ENCODE results near the gene EVPLL.
"Not testable (repeated sequence)": the region's sequence is repeated elsewhere in the genome, so short reads cannot be mapped to it uniquely, and the experiment has no call there.

Gene EVPLL

DNA sequence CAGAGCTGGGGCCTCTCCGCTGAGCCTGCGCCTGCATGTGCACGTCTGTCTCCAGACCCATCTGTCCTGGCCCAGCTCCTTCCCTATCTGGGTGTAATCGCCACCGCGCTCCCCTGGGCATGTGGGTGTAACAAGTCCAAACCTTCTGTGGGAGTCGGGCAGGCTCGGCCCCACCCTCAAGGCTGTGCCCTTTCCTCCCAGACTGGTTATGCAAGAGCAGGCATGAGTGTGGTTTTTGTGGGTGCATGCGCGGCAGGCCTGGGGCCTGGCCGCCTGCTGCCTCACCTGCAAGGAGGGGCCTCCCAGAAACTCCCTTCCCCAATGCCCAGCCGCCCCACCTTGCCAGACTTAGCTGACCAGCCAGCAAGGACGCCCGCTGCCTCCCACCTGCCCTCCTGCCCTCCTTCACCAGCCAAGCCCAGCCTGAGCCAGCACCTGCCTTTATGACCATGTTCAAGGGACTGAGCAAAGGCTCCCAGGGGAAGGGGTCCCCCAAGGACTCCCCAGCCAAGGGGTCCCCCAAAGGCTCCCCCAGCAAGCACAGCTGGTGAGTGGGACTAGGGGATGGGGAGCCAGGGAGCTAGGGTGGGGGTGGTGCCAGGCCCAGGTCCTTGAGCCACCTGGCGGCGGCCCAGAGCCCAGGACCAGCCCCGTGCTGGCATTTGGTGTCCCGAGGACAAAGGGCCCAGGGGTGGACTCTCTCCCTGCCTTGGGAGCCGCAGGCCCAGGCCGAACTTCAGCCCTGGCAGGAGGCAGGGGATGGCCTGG is at the start of gene EVPLL:
Gene EVPLL, plus strand, starts transcription at position 342 of the 768 bp plus-strand sequence. CDS start 3,160 bp downstream, outside the sequence.
- no peak for DNase-seq (ENCODE audit: low read depth)

DNA sequence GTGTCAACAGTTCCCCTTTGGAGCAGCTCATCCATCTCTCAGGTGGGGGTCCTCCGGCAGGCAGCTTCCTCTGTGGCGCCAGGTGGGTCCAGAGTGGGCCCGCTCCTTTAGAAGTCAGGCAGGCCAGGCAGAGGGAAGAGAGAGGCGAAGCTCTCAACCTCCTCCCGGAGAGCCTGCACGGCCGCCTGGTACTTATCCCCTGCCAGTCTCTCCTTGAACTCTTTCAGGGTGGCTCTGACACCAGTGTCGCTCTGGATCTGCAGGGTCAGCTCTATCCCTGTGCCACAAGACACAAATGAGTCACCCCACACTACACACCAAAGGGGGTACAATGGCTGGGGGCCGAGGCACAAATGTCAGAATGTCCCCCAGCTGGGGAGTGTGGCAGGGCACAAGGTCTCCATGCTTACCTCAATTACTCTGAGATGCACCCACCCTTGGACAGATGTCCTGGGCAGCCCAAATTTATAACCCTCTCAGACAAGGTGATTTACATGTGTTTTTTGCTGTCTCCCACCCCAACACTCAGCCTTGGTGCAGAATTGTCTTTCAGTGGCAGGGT is 48.9 kb upstream of the EVPLL start:
- no peak for DNase-seq (ENCODE audit: low read depth)

- DNase-seq (ENCODE audit: low read depth) = no peak
Observed at GRCh38 chr17:18331879-18332278, 45.7 kb upstream of the EVPLL start.

DNA sequence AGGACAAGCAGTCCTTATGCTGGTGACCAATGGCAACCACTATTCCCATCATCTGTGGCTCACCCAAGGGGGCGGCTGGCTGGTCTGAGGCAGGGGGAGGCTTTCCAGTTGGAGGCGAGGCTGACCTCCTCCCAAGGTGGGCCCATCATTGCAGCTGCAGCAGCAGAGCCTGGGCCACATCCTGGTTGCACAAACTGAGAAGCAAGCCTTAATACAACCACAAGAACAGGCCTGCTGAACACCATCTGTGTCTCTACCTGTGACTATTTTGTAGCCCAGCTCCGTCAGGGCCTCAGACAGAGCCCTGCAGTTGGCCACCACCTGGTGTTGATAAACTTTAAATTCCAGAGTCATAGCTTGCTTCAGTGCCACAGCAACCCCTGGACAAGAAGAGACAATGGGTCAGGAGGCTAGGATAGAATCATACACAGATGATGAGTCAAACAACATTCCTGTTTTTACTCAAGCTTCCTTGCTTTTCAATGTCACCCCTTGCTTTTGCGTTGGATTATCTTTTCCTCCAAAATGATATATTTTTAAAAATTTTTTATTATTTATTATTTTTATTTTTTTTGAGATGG is 44.6 kb upstream of the EVPLL start:
- DNase-seq (ENCODE audit: low read depth) = no peak

GRCh38 chr17:18338158-18338557 is 39.4 kb upstream of the EVPLL start:
- DNase-seq (ENCODE audit: low read depth) = not testable (repeated sequence)

GRCh38 chr17:18339933-18340332 is 37.6 kb upstream of the EVPLL start:
- DNase-seq (ENCODE audit: low read depth) = no peak

DNA sequence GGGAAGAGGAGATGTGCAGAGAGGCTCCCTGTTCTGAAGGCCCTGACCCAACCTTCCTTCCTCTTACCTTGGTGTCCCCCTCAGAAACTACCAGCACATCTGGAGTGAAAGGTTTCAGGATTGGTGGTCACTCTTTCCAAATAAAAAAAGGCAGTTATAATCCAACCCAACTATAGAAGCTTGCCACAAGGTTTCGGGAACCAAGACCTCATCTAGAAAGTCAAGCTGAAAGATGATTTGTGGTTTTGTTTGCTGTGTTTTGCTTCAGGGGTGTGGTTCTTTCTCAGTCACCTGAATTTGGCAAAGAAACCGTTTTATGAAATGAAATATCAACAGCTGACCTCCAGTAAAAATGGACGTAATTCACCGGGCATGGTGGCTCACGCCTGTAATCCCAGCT is 33.6 kb upstream of the EVPLL start:
- no peak for DNase-seq (ENCODE audit: low read depth)

GRCh38 chr17:18353541-18353940 is 24.0 kb upstream of the EVPLL start:
- DNase-seq (ENCODE audit: low read depth) = no peak

DNA sequence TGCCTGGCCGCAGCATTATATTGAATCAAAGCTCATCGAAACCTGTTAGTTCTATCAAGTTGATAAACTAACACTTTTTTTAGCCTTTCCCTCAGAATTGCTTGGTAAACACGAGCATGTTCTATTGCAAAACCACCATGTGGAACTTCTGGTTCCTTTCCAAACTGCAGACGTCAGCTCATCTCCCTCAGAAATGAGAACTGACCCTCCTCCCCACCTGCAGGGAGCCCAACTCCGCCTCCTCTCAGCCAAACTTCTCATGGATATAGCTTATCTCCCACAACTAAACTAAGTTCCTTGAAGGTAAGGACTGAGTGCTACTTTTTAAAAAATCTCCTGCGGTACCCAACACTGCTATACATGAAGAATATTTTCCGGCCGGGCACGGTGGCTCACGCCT is 21.0 kb upstream of the EVPLL start:
- DNase-seq (ENCODE audit: low read depth) = no peak

- DNase-seq (ENCODE audit: low read depth) = no peak
Observed at GRCh38 chr17:18360518-18360917, 17.1 kb upstream of the EVPLL start.

DNA sequence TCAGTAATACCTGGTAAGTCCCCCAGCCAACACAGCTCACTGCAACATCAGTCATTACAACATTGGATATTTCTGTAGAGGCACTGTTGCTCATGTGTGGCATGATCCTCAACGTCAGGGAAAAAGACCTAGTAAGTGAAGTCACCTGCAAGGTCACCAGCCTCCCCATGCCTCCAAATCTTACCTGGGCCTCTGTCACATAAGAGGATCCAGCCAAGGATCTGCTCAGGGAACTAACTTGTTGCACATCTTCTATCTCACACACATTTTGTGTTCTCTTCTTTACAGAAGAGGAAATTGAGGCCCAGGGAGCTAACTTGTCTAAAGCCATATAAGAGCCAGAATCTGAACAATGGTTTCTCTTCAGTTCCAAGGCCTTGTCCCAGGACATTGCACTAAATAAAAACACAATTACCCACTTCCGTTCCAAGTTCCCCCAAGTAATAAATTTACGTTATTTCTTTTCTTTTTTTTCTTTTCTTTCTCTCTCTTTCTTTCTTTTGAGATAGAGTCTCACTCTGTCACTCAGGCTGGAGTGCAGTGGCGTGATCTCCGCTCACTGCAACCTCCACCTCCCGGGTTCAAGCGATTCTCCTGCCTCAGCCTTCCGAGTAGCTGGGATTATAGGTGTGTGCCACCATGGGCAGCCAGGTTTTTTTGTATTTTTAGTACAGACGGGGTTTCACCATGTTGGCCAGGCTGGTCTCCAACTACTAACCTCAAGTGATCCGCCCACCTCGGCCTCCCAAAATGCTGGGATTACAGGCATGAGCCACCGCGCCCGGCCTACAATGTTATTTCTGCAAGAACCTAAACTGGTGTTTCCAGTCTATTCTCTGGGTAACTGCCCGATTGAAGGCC is 15.5 kb upstream of the EVPLL start:
- DNase-seq (ENCODE audit: low read depth) = no peak

GRCh38 chr17:18362698-18363100 is 14.9 kb upstream of the EVPLL start:
- no peak for DNase-seq (ENCODE audit: low read depth)

- peak; percentile 85 for DNase-seq (ENCODE audit: low read depth)
Observed at GRCh38 chr17:18363101-18364049, 14.2 kb upstream of the EVPLL start, which contains the start of gene SHMT1. Gene SHMT1 (minus strand): TSS chr17:18363550. CDS start chr17:18355981, 7,569 bp downstream.

DNA sequence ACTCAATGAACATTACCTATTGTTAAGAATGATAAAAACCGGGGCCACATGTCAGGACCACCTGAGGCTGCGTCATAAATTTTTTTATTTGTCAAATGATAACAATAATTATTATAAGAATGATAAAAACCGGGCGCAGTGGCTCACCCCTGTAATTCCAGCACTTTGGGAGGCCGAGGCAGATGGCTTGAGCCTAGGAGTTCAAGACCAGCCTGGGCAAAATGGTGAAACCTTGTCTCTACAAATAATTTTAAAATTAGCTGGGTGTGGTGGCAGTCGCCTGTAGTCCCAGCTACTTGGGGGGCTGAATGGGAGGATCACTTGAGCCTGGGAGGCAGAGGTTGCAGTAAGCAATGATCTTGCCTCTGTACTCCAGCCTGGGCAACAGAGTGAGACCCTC is 13.4 kb upstream of the EVPLL start:
- DNase-seq (ENCODE audit: low read depth) = no peak

DNA sequence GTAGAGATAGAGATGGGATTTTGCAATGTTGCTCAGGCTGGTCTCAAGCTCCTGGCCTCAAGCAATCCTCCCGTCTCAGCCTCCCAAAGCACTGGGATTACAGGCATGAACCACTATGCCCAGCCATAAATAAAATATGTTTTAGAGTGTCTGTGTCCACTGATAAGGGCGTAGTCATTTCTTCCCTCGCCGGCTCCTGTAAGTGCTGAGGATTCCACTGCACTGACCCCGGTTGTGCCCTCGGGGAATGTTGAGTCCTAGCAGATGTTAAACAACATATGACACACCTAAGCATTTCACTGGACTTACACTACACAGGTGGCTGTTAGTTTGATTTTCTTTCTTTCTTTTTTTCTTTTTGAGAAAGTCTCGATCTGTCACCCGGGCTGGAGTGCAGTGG is 8.6 kb upstream of the EVPLL start:
- DNase-seq (ENCODE audit: low read depth) = no peak

GRCh38 chr17:18370761-18371160 is 6.8 kb upstream of the EVPLL start:
- DNase-seq (ENCODE audit: low read depth) = no peak

GRCh38 chr17:18371455-18371854 is 6.1 kb upstream of the EVPLL start:
- no peak for DNase-seq (ENCODE audit: low read depth)

DNA sequence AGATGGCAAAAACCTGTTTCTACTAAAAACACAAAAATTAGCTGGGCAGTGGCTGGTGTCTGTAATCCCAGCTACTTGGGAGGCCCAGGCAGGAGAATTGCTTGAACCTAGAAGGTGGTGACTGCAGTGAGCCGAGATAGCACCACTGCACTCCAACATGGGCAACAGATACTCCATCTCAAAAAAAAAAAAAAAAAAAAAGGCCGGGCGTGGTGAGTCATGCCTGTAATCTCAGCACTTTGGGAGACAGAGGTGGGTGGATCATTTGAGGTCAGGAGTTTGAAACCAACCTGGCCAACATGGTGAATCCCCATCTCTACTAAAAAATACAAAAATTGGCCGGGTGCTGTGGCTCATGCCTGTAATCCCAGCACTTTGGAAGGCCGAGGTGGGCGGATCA is 4.4 kb upstream of the EVPLL start:
- DNase-seq (ENCODE audit: low read depth) = not testable (repeated sequence)

DNA sequence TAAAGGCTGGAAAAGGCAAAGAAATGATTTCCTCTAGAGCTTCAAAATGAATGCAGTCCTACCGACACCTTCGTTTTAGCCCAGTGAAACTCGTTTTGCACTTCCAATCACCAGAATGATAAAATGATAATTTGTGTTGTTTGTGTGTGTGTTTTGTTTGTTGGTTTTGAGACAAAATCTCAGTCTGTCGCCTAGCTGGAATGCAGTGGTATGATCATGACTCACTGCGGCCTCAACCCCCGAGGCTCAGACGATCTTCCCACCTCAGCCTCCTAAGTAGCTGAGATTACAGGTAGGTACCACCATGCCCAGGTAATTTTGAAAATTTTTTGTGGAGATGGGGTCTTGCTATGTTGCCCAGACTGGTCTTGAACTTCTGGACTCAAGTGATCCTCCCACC is 3.4 kb upstream of the EVPLL start:
- DNase-seq (ENCODE audit: low read depth) = no peak

- DNase-seq (ENCODE audit: low read depth) = no peak
Observed at GRCh38 chr17:18378205-18378505, 577 bp downstream of the EVPLL start.

DNA sequence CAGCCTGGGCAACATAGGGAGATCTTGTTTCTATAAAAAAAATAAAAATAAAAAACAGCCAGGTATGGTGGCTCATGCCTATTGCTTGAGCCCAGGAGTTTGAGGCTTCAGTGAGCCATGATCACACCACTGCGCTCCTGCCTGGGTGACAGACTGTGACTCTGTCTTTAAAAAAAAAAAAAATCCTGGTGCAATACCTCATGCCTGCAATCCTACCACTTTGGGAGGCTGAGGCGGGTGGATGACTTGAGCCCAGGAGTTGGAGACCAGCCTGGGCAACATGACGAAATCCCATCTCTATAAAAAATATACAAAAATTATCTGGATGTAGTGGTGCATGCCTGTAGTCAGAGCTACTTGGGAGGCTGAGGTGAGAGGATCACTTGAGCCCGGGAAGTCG is 1.0 kb downstream of the EVPLL start:
- not testable (repeated sequence) for DNase-seq (ENCODE audit: low read depth)
